Stimulated activated CD8-positive, alpha-beta memory T cell treated with anti-CD3 and anti-CD28 coated beads, Interleukin-2, amount 100 ng/mL, for 48 hours (primary cell): ENCODE measurements around the gene CEP112.

Source experiments
- DNase-seq, 2 donors: peaks; one replicate each; pipeline ENCODE4 v3.0.0-alpha.2; 2020; ENCODE audit warnings: low read depth in 2 of 2

The CEP112 gene

GRCh38 chr17:66076546-66077190, 115.3 kb downstream of the CEP112 start:
- DNase-seq, result no peak

DNA sequence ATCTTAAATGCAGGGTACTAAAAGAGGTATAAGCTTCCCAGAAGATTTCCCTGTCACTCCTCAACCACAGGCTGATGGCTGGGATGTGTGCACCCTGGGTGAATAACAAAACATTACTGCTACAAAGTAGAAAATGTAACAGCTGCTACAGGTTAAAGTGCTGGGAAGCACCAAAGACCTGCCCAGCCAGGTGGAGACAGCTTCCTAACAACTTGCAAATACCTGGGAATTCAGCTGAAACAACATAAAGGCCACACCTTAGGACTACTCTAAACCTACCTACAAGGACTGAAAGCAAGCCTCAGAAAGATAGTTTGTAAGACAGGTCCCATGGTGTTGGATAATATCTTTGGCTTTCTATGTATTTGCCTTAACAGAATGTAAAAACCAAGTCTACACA, 118.5 kb downstream of the CEP112 start:
- DNase-seq, result no peak

GRCh38 chr17:66063686-66064085, 128.2 kb downstream of the CEP112 start:
- DNase-seq, result no peak

- no peak for DNase-seq
These were observed 135.8 kb downstream of the CEP112 start for GRCh38 chr17:66056148-66056547.

GRCh38 chr17:66054242-66054641, 137.7 kb downstream of the CEP112 start:
- DNase-seq, result no peak

- no peak for DNase-seq
These were observed 147.8 kb downstream of the CEP112 start for GRCh38 chr17:66044083-66044482.

DNA sequence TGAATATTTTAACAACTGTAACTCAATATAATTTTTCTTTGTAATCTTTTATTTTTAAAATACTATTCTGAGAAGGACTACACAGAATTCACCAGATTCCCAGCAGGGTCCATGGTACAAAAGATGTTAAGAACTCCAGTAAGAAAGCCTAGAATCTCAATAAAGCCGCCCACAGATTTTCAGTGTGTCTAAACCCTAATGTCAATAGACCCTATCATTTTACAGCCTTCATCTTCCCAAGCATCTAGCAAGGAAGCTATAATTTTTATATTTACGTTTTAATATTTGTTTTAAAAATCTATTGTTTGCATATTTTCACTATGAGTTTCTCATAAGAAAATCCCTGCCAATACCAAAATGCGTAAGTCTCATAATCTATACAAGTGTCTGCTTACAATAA, 148.5 kb downstream of the CEP112 start:
- no peak for DNase-seq

DNA sequence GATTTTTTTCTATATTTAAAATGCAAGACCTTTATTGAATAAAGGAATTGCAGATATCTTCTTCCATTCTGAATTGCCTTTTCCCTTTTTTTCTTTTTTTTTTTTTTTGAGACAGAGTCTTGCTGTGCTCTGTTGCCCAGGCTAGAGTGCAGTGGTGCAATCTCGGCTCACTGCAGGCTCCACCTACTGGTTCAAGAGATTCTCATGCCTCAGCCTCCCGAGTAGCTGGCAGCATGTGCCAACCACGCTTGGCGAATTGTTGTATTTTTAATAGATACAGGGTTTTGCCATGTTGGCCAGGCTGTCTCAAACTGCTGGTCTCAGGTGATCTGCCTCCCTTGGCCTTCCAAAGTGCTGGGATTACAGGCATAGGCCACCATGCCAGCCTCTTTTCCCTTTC, 151.5 kb downstream of the CEP112 start:
- DNase-seq, result no peak

DNA sequence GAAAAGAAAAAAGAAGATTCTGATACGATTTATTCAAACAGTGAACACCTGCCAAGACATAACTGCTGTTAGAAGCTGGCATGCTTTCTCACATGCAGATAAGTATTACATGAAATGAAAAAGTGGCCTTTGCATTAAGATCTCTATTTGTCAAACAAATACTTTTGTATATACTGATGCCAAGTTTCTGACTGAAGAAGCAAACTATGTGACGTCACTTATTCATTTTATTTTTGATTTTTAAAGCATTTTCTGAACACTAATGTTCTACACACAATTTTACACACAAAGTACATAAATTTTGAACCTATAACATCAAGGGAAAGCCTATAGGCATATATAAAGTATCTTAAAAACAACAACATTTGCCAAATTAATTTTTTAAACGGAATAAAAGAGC, 153.8 kb downstream of the CEP112 start:
- no peak for DNase-seq

DNA sequence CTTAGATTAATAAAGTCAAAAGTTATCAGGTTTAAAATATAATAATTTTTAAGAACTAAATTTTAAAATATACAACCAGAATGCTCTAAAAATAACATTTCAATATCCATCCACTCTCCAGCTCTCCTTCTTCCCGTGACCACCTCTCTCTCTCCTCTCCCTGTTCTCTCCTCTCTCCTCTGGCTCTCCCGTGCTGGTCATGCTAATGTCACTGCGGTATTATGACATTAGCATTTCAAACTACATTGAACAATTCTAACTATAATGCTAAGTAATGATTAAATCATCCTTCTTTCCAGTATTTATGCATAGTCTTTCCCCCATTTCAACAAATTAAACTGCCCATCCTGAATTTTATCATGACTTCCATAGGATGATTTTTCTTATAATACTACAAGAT, 154.7 kb downstream of the CEP112 start:
- DNase-seq, result no peak

GRCh38 chr17:66032082-66032712, 159.7 kb downstream of the CEP112 start:
- no peak for DNase-seq

DNA sequence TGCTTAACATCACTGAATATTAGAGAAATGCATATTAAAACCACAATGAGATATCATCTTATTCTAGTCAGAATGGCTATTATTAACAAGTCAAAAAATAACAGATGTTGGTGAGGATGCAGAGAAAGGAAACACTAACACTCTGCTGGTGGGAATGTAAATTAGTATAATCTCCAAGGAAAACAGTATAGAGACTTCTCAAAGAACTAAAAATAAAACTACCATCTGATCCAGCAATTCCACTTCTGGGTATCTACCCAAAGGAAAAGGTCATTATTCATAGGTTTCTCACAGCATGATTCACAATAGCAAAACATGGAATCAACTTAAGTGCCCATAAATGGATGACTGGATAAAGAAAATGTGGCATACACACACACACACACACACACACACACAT, 166.4 kb downstream of the CEP112 start:
- no peak for DNase-seq

DNA sequence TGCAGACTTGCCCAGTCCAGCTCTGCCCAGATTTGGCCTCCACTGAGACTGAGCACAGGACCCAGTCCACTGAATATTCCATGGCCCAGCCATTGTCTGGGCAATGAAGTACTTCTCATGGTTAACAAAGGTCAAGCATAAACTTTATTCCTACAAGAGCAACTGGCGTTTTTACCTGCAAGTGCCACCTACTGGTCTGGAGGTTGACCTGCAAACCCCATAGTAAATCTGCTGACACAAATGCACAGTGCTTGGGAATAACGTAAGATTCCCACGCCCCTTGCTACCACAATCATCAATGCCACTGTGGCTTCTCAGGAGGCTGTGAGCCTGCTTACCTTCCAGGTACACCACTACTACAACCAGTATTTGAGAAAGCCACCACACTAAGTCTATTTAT, 170.2 kb downstream of the CEP112 start:
- no peak for DNase-seq

DNA sequence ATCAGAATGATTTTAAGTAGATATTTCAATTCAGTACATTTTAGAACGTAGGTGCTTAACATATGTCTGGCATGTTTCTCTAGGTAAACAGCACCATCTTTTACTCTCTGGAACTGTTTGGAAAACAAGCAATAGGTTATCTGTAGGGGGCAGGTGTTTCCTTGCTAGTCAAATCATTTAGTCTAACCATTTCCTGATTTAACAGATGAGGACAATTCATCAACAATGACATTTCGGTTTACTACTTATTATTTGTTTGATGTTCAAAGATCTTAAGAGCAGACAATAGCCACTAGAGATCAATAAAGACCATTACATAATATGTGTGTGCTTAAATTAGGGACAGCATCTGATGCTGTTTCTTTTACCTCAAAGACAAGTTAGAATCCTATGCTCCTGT, 173.1 kb downstream of the CEP112 start:
- no peak for DNase-seq

DNA sequence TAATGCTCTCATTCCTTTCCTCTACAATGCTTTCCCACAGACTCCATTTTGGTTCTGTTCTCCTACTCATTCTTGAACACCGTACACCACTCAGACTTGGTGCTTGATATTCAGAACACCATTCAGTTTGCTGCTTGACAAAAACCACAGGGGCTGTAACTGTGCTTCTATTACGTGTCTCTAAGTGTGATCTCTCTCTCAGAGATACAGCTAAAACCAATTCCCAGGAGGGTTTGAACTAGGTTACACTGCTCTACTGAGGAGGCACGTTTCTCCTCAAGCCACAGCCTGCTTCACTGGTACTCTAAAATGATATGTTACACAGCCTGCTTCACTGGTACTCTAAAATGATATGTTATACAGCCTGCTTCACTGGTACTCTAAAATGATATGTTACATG, 175.7 kb downstream of the CEP112 start:
- DNase-seq, result no peak

- DNase-seq, result no peak
These were observed 183.3 kb downstream of the CEP112 start for GRCh38 chr17:66008680-66009079.

- no peak for DNase-seq
These were observed 185.3 kb downstream of the CEP112 start for GRCh38 chr17:66006654-66007053.

DNA sequence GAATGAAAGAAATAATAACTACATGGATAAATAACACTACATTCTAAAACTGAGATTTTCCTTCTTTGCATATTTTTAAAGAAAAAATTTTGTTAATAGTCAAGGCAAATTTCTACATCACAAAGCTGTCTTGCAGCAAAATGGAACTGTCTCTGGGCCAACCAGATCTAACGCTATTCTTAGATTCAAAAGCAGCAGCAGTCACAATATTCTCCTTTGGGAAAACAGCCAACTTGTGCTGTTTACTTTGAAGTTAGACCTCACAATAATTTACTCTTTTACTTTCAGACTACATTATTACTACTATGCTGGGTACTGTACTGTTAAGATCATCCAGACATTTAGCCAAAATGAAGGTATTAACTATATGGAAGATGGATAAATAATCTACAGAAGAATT, 189.1 kb downstream of the CEP112 start:
- no peak for DNase-seq

GRCh38 chr17:66002063-66002585, 189.8 kb downstream of the CEP112 start:
- DNase-seq, result no peak

DNA sequence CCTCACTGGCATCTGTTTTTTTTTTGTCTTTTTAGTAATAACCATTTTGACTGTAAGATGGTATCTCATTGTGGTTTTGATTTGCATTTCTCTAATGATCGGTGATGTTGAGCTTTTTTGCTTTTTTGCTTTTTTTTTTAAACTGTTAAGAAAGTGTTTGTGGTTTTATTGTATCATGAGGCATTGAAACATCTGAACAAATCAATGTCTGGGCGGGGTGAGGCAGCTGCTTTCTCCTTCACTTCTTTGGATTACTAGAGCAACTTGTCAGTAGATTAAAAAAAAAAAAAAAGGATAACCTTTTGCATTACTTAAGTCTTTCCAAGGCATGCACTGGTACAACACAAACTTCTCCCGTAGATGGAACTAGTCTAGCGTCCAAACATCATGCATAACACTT, 191.7 kb downstream of the CEP112 start:
- no peak for DNase-seq

DNA sequence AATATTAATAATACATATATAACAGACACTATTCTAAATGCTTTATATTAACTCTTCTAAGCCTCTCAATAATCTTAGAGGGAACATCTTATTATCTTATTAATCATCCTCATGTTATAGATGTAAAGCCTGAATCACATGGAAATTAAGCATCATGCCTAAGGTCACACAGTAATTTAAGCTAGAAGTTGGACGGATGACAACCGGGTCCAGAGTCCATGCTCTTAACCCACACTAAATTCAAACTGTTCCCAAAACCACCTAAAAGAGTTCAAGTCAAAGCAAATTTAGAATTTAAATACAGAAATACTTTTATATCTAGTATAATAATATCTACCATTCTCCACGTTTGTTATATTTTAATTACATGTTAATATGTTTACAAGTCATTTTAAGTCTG, 193.3 kb downstream of the CEP112 start:
- DNase-seq, result no peak

GRCh38 chr17:65994679-65995078, 197.3 kb downstream of the CEP112 start:
- no peak for DNase-seq

- no peak for DNase-seq
These were observed 197.8 kb downstream of the CEP112 start for GRCh38 chr17:65994114-65994513.

GRCh38 chr17:65990593-65990992, 201.3 kb downstream of the CEP112 start:
- DNase-seq, result no peak
